ENCODE results near the gene SET.

DNA sequence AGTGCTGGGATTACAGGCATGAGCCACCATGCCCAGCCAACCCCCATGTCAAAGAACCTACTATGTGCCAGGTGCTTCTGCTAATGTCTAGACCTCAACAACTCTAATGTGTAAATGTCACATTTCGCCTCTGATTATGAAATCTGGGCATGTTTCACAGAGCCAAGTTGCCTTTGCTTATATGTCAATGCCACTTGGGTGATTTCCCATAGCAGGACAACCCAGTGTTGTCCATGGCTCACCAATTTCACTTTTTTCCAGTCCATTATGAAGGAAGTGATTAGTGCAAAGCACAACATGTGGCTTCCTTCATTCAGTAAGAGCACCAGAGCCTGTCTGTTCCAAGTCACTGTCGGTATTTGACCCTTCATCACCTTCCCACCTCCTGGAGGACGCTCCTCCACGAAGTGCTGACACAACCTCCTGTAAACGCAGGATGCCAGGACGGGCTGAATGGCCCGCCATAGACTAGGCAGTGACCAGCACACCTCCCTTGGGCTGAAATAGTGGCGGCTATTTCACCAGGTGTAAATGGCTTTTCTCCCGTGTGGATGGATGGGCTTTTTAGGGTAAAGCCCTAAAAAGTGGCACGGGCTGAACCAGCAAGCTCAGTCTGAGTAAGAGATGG, 12.3 kb downstream of the SET start:
- TF ChIP-seq, protein P1, sequence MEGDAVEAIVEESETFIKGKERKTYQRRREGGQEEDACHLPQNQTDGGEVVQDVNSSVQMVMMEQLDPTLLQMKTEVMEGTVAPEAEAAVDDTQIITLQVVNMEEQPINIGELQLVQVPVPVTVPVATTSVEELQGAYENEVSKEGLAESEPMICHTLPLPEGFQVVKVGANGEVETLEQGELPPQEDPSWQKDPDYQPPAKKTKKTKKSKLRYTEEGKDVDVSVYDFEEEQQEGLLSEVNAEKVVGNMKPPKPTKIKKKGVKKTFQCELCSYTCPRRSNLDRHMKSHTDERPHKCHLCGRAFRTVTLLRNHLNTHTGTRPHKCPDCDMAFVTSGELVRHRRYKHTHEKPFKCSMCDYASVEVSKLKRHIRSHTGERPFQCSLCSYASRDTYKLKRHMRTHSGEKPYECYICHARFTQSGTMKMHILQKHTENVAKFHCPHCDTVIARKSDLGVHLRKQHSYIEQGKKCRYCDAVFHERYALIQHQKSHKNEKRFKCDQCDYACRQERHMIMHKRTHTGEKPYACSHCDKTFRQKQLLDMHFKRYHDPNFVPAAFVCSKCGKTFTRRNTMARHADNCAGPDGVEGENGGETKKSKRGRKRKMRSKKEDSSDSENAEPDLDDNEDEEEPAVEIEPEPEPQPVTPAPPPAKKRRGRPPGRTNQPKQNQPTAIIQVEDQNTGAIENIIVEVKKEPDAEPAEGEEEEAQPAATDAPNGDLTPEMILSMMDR (optimal IDR thresholded peaks at IDR 0.05 in 1 of 3, IDR thresholded peaks at IDR 0.05 in 1 of 3, conservative IDR thresholded peaks at IDR 0.05 in 1 of 3; ENCODE audit: extremely low read depth in 1 of 3, insufficient read depth in 2 of 3, low read length in 3 of 3): no peak
- TF ChIP-seq EZH2 (IDR thresholded peaks at IDR 0.05; ENCODE audit: low read length): no peak
